RWPE1 (cell line): ENCODE data around the gene NAALADL2.

Experiments used
- CTCF ChIA-PET: fragments of 350-600 bp; sonication (Branson Sonifier 250); formaldehyde crosslinking; extraction: SDS; loops from one replicate; lab custom pipeline; 2021; lab: Yijun Ruan, JAX
- POLR2A ChIA-PET: fragments of 400-600 bp; formaldehyde crosslinking; extraction: SDS; loops from one replicate; lab custom pipeline; 2020; ENCODE audit warnings: antibody characterized with exemption; ENCODE audit not compliant: low non-redundant PET; lab: Yijun Ruan, JAX
- DNase-seq: peaks from one replicate; pipeline ENCODE4 v3.0.0; 2012; ENCODE audit warnings: low spot score
- H3K27ac ChIP-seq: fragments of 450-650 bp; 2 replicates; pipeline ENCODE4 v1.5.1; 2017
- CTCF ChIP-seq: fragments of 450-650 bp; conservative IDR thresholded peaks from 2 replicates; pipeline ENCODE4 v1.5.1; 2017; ENCODE audit warnings: low read depth, mild to moderate bottlenecking

NAALADL2 gene

DNA sequence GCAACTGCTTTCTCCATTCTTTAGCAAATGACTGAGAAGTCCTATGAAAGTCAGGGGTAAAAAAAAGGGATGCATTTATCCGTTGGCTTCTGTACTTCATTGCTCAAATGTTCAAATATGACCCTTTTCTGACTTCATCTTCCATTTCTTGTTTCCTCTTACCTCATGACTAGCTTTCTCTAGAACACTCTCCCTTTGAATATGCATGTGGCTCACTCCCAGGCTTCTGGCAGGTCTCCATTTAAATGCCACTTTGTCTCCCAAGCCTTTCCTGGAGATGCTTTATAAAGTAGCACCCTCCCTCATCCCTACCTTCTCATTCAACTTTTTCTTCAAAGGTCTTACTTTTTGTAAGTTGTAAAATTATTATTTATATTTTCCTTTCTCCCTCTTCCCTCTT is 781.8 kb downstream of the NAALADL2 start:
- TF ChIP-seq CTCF, result no peak
- no peak for DNase-seq
- POLR2A ChIA-PET, result no interaction called here
- no peak overlapping the region for H3K27ac ChIP-seq
- CTCF ChIA-PET, result no interaction called here

DNA sequence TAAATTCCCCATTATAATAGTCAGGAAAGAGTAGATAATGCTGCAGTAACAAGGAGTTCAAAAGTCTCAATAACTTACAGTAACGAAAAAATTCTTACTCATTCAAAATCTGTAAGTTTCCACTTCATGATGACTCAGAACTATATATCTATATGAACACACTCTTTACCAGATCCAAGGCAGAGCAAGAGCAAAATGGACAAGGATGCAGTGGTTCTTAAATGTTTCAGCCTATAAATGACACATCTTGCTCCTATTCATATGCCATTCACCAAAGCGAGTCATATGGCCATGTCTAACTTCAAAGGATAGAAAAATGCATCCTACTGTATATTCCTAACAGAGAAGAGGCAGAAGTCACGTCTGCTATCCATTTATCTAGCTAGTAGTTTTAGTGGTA is 787.7 kb downstream of the NAALADL2 start:
- no peak overlapping the region for H3K27ac ChIP-seq
- DNase-seq, result no peak
- POLR2A ChIA-PET, result no interaction called here
- TF ChIP-seq CTCF, result no peak
- CTCF ChIA-PET, result no interaction called here

DNA sequence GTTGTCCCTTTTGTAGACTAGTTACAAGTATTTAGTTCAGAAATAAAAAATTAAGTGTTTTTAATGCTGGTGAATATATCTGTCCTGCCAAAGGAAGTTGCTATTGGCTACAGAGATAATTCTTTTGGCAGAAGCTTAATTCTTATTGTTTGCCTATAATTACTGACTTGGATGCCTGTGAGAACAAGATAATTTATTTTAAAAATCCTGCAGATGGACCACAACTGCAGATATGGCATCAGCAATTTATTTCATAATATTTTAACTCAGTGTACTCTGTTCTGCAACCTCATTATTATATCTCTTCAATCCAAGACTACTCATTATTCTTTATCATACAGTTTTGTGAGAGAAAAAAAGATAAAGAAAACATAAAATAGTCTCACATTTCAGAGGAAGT is 789.8 kb downstream of the NAALADL2 start:
- TF ChIP-seq CTCF, result no peak
- ChIA-PET CTCF (no interaction called here), POLR2A (no interaction called here)
- no peak overlapping the region for H3K27ac ChIP-seq
- no peak for DNase-seq

GRCh38 chr3:175651716-175652115 is 792.6 kb downstream of the NAALADL2 start:
- no peak overlapping the region for H3K27ac ChIP-seq
- ChIA-PET POLR2A (no interaction called here), CTCF (interaction anchor here (0.6 kb wide), 1 partner anchor 19 kb away, joined by 3 read pairs; no protein-coding TSS in a partner anchor)
- DNase-seq, result no peak
- TF ChIP-seq CTCF, result no peak

GRCh38 chr3:175655351-175655750 is 796.2 kb downstream of the NAALADL2 start:
- POLR2A ChIA-PET, result no interaction called here

GRCh38 chr3:175656461-175656860 is 797.3 kb downstream of the NAALADL2 start:
- H3K27ac ChIP-seq, result no peak overlapping the region
- no peak for TF ChIP-seq CTCF
- ChIA-PET CTCF (no interaction called here), POLR2A (no interaction called here)
- DNase-seq, result no peak

More at GRCh38 chr3:175655351-175655750, 796.2 kb downstream of the NAALADL2 start:
- no peak overlapping the region for H3K27ac ChIP-seq
- no peak for TF ChIP-seq CTCF
- CTCF ChIA-PET, result interaction anchor here (0.6 kb wide), 1 partner anchor 1157 kb away, joined by 3 read pairs; no protein-coding TSS in a partner anchor
- DNase-seq, result no peak
